HFFc6 (cell line): ENCODE results near the gene PHPT1. TPM values are rescaled to one million over a fixed set of nuclear protein-coding genes. Genes with fewer than 3 reads are reported as not detected.
"Not testable (repeated sequence)": the region's sequence is repeated elsewhere in the genome, so short reads cannot be mapped to it uniquely, and the experiment has no call there.

Experiments
- DNase-seq: peaks from one replicate; pipeline ENCODE4 v3.0.0-alpha.2; 2018
- H3K27ac Mint-ChIP-seq: 2 replicates; pipeline ENCODE4 v1.8.0; 2020; ENCODE audit warnings: mild to moderate bottlenecking, mixed read lengths
- H3K27me3 Mint-ChIP-seq: 2 replicates; pipeline ENCODE4 v1.8.0; 2021; ENCODE audit warnings: mild to moderate bottlenecking, moderate library complexity, mixed read lengths; ENCODE audit not compliant: insufficient read depth
- H3K36me3 Mint-ChIP-seq: 2 replicates; pipeline ENCODE4 v1.8.0; 2021; ENCODE audit warnings: low read depth, mixed read lengths
- H3K4me1 Mint-ChIP-seq: 2 replicates; pipeline ENCODE4 v1.8.0; 2020; ENCODE audit warnings: low read depth, mixed read lengths
- H3K4me3 Mint-ChIP-seq: 2 replicates; pipeline ENCODE4 v1.8.0; 2020; ENCODE audit warnings: mild to moderate bottlenecking, moderate library complexity, mixed read lengths
- H3K9me3 Mint-ChIP-seq: 2 replicates; pipeline ENCODE4 v1.8.0; 2020; ENCODE audit warnings: mild to moderate bottlenecking, mixed read lengths
- CTCF ChIP-seq: fragments of 200-600 bp; sonication (generic); IDR thresholded peaks from 2 replicates; pipeline ENCODE4 v1.5.0; 2021; ENCODE audit warnings: antibody characterized with exemption, mild to moderate bottlenecking
- total RNA-seq, 6 experiments: library from RNA; stranded (reverse); fragmentation: NEBNext Ultra II Directional; extraction: Animal tissue kit (Norgen Biotek cat#: 25700); gene quantifications; 2 replicates in 1 of 6; 3 replicates in 5 of 6; pipeline ENCODE4 v1.2.3, GENCODE V29; 2021

Gene PHPT1
- total RNA-seq, 6 experiments from 2014 or later: 156 to 181 (median 169) TPM

DNA sequence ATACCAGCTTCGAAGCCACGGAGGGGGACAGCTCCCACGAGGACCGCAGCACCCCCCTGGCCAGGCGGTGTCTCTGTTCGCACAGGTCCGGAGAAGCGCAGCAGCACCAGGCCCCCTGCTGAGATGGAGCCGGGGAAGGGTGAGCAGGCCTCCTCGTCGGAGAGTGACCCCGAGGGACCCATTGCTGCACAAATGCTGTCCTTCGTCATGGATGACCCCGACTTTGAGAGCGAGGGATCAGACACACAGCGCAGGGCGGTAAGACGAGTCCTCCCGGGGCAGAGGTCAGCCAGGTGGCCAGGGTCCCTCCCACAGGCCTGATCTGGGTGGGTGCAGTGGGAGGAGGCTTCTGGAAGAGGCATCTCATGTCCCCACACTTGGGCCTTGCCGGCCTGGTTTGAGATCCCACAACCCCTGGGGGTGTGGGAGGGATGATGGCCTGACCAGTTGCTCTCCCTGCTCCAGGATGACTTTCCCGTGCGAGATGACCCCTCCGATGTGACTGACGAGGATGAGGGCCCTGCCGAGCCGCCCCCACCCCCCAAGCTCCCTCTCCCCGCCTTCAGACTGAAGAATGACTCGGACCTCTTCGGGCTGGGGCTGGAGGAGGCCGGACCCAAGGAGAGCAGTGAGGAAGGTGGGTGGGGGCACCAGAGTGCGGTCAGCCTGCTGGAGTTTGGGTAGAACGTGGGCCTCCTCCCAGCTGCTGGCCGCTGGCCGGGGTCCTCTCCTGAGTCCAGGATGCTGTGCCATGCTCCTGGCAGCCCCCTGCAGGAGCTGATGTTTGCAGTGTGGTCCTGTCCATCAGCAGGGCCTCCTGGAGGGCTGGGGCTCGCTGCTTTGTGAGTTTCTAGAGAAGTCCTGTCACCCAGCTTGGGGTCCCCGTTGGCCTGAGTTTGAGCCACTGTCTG lies 9.7 kb upstream of the PHPT1 start:
- DNase-seq: no peak
- no peak for TF ChIP-seq CTCF
- Mint-ChIP-seq H3K27me3 (peaks cover 10% of the 10 kb centered on the region), H3K27ac (no peak overlapping the region), H3K36me3 (peaks cover 4% of the 10 kb centered on the region), H3K4me1 (peaks cover 20% of the 10 kb centered on the region), H3K9me3 (no peaks in the 10 kb centered on the region), H3K4me3 (no peak overlapping the region)

DNA sequence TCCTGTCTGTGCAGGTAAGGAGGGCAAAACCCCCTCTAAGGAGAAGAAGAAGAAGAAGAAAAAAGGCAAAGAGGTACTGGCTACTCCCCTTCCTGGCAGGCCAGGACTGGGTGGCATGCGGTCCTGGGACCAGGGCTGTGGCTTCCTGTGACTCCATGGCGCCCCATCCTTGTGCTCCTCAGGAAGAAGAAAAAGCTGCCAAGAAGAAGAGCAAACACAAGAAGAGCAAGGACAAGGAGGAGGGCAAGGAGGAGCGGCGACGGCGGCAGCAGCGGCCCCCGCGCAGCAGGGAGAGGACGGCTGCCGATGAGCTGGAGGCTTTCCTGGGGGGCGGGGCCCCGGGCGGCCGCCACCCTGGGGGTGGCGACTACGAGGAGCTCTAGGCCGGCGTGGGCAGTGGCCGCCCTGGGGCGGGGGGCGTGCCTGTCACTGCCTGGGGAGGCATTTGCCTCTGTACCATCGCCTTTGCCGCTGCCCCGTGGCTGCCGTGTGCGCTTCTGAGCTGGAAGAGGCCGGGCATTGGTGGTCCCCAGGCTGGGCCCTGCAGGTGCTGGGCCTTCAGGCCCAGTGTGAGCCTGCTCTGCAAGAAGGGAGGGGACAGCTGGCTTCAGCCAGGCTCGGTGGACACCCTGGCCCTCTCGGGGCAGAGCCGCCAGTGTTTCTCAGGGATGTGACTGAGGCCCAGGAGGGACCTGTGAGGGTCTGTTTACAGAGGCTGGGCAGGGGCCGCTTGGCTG lies 8.9 kb upstream of the PHPT1 start:
- no peak for DNase-seq
- H3K36me3 Mint-ChIP-seq: peaks cover 4% of the 10 kb centered on the region
- TF ChIP-seq CTCF: no peak
- H3K27ac Mint-ChIP-seq: no peak overlapping the region
- H3K9me3 Mint-ChIP-seq: no peaks in the 10 kb centered on the region
- peak overlapping the region; percentile 41; the same call in 1 of the 2 replicates for H3K4me3 Mint-ChIP-seq
- H3K4me1 Mint-ChIP-seq: peaks cover 20% of the 10 kb centered on the region
- peaks cover 10% of the 10 kb centered on the region for H3K27me3 Mint-ChIP-seq

DNA sequence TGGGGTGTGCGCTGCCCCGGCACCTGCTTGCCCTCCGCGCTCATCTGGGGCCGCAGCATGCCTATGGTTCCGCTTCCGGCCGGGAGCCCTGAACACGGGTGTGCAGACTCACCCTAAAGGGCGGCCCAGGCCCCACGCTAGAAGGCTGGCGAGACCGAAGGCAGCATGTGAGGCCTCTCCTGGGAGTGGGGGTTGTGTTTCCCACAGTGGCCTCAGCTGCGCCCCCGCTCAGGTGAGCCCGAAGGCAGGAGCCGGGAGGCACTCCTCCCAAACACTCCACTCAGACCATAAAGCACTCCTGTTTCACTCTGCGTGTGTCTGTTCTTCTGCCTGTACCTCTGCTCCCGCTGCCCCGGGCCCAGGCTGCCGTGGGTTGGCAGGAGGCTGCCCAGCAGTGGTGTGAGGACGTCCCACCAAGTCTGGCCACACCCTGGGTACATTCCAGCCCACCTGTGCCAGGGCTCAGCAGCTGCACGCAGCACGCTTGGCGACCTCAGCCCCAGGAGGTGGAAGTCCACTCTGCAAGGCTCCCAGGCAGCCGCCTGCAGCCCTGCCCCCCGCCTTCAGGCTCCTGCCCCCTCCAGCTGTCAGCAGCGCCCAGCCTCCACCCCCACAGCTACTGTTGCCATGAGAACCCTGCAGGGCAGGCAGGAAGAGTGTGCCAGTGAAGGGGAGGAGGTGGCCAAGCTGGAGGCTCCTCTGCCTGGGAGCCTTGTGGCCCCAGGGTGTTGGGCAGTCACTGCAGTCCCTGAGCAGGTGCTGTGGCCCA lies 8.1 kb upstream of the PHPT1 start:
- H3K4me1 Mint-ChIP-seq: peaks cover 20% of the 10 kb centered on the region

DNA sequence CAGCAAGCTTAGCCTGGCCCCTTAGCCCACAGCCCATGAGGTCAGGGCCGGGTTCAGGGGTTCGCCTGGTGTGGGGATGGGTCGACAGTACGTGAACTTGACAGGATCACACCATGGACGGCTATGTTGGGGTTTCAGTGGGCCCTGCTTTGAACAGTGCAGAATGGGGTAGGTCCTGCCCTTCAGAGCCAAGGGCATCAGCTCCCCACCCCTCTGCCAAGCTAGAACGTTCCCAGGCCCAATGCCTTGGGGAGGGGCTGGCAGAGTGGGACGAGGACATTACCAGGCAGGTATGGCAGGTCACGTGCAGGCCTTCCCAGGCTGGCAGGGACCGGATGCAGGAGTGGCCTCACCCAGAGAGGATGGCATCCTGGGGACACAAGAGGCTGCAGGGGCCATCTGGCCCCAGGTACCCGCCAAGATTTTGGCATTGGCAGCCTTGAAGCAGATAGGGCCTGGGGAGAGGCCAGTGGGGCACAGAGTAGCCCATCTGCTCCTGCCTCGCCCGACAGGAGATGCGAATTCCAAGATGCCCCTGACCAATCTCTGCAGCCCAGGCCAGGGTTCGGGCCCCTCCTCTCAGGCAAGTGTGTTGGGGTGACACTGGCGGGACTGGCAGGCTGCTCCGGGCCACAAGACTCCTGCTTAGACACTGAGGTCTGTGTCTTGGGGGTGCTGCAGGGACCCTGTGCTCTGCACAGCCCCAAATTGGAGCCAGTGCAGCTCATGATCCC lies 7.4 kb upstream of the PHPT1 start:
- H3K36me3 Mint-ChIP-seq, H3K9me3 Mint-ChIP-seq, DNase-seq: not testable (repeated sequence)
- Mint-ChIP-seq H3K27ac (peak overlapping the region; percentile 9; the same call in 1 of the 2 replicates), H3K27me3 (peaks cover 14% of the 10 kb centered on the region), H3K4me1 (peaks cover 20% of the 10 kb centered on the region), H3K4me3 (peak overlapping the region; percentile 89)

More for the DNA sequence above, 8.1 kb upstream of the PHPT1 start:
- H3K36me3 Mint-ChIP-seq: peaks cover 4% of the 10 kb centered on the region
- DNase-seq: peak; percentile 59
- no peak overlapping the region; the same call in 1 of the 2 replicates for H3K4me3 Mint-ChIP-seq
- peaks cover 10% of the 10 kb centered on the region for H3K27me3 Mint-ChIP-seq
- no peak for TF ChIP-seq CTCF
- H3K9me3 Mint-ChIP-seq: no peaks in the 10 kb centered on the region
- peak overlapping the region; percentile 9; the same call in 1 of the 2 replicates for H3K27ac Mint-ChIP-seq

DNA sequence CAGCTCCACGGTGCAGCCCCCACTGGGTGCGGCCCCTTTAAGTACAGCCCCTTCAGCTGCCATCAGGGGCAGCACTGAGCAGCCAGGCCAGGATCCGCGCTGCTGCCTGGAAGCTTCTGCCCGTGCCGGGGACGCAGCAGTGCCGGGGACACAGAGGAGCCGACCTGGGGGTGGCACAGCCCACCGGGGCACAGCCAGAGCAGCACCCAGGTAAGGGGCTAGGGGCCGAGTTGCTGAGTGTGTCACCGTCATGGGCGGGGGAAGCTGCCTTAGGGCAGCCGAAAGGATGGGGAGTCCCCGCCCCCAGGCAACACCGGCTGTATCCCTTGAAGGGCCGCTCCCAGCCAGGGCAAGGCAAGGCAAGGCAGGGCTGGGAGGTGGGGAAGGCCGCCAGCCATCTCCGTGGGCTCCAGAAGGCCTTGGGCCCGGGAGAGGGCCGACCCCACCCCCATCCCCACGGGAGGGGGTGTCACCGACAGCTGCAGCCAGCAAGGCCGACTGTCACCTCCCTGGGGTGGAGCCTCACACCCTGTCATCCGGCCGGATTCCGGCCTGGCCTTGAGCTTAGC lies 6.7 kb upstream of the PHPT1 start, which contains the start of gene AJM1:
Gene AJM1 (plus strand): TSS at position 99 of the 569 bp plus-strand sequence. CDS start 1,937 bp downstream, outside the sequence.
- Mint-ChIP-seq H3K27me3 (peaks cover 14% of the 10 kb centered on the region), H3K4me1 (peaks cover 20% of the 10 kb centered on the region), H3K4me3 (peak within 1 kb of the TSS; percentile 89), H3K27ac (peak within 1 kb of the TSS; percentile 53)
- not testable (repeated sequence) for H3K9me3 Mint-ChIP-seq, H3K36me3 Mint-ChIP-seq
- TF ChIP-seq CTCF: peak; percentile 91
- DNase-seq: peak; percentile 61

DNA sequence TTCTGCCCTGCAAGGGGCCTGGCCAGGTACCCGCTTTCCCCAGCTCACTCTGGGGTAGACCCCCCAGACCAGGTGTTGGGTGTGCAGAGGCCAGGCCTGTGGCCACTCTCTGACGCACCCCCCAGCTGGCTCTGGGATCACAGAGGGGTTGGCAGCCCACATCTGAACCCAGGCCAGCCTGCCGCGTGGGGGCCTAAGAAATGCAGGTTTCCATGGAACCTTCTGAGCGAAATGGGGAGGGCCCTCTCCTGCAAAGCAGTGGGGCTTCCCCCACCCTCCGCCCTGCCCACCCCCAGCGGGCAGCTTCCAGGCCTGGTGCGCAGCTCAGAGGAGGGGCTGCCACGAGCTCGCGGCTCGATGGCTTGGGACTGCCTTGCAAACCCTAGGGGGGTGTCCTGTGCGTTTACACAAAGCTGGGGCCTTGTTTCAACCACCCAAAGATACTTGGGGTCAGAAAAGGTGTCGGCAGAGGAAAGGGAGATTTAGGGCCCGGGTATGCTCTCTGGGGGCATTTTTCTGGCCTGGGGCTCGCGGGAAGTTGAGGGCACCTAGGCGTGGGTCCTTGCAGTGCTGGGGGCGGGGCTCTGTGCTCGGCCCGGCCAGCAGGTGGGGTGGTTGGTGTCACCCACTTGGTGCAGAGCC lies 5.9 kb upstream of the PHPT1 start:
- not testable (repeated sequence) for H3K9me3 Mint-ChIP-seq, H3K36me3 Mint-ChIP-seq, DNase-seq
- Mint-ChIP-seq H3K27me3 (peaks cover 20% of the 10 kb centered on the region), H3K27ac (peak overlapping the region; percentile 55), H3K4me1 (peaks cover 20% of the 10 kb centered on the region), H3K4me3 (peak overlapping the region; percentile 63)
